Measurements from ENCODE around the gene TFAP2A. TPM values are rescaled to one million over a fixed set of nuclear protein-coding genes. Genes with fewer than 3 reads are reported as not detected.

The TFAP2A gene
- total RNA-seq, 1 donor from 2014 or later, result 0.97 TPM

- DNase-seq (no peak), ATAC-seq (peak; percentile 43)
- intact Hi-C loops (cut with micrococcal nuclease), result loop anchor here (10.0 kb wide), 1 partner anchor 1445 kb away; no protein-coding TSS in a partner anchor
Measured at GRCh38 chr6:10429638-10430427, 15.0 kb upstream of the TFAP2A start.

DNA sequence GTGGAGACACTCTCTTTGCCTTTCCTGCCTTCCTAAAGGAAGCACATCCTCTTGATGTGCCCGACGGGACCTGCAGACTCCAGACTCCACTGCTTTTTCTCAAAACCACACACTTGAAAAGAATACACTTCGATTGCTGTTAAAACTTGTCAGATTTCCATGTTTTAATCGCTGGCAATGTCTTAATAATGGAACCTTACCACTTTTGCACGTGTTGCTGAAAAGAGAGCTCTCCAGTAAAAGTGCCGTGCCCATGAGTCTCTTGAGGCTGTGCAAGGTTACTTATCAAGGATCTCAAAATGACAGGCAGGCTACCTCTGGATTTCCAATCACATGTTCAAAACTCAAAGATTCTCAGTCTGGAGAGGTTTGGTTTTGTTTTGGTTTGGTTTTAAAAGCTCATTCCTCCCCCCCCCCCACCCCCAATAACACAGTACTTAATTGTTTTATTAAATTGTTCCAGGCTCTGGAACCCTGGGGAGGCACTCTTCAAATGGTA, 12.0 kb upstream of the TFAP2A start:
- intact Hi-C loops (cut with micrococcal nuclease), result no loop called here
- ATAC-seq, result no peak
- no peak for DNase-seq

DNA sequence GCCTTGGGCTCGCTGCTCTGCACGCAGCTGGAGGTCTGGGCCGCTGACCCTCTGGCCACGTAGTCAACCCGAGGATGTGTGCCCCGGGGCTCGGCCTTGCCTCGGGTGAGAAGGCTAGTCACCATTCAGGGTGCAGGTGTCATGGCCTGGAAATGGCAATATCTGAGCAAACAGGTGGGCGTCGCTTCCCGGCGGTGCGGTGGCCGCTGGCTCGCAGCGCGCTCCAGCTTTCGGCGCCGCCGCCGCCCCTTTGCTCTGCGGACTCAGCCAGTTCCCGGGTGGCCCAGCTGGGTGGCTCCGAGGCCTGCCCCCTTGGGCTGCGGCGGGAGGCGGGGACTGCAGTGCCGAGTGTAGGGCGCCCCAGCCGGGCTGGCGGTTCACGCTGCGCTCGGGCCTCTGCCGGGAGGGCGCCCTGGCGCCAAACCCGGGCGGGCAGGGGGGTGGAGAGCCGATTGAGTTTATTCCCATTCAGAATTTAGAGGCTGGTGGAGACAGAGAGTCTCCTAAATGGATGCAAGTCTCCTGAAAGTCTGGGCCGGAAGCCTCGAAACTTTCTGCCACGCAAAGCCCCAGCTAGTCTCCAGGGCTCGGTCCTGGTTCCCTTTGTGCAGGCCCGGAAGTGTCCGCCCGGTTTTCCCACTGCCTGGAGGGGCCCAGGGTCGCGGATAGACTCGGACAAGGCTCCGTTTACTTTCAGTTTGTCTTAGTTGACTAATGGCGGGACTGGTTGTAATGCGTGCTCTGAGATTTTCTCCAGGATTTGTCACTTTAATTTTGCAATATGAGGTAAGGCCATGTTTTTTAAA, 11.3 kb upstream of the TFAP2A start:
- intact Hi-C loops (cut with micrococcal nuclease), result no loop called here
- ATAC-seq (peak; percentile 82), DNase-seq (no peak)

- intact Hi-C loops (cut with micrococcal nuclease), result no loop called here
- no peak for DNase-seq
- ATAC-seq, result no peak
Measured at GRCh38 chr6:10425176-10425974, 10.5 kb upstream of the TFAP2A start.

GRCh38 chr6:10424040-10424439, 9.2 kb upstream of the TFAP2A start:
- DNase-seq, result no peak
- intact Hi-C loops (cut with micrococcal nuclease), result no loop called here
- ATAC-seq, result no peak

DNA sequence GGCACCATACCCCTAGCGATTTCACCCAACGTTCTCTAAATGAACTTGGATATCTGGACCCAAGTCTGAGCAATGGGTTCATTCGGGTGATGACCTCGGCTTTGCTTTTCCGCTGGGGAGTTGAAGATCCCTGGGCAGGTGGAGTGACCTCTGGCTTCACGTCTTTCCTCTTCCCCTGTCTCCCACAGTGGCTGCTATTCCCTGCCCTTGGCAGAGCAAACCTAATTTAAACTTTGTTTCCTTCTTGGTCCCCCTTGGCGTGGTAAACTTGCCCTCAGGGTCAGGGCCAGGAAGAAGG, 7.8 kb upstream of the TFAP2A start:
- ATAC-seq, result no peak
- intact Hi-C loops (cut with micrococcal nuclease), result no loop called here
- no peak for DNase-seq

- intact Hi-C loops (cut with micrococcal nuclease), result no loop called here
- DNase-seq (no peak), ATAC-seq (no peak)
Measured at GRCh38 chr6:10421921-10422736, 7.3 kb upstream of the TFAP2A start.

GRCh38 chr6:10421158-10421920, 6.5 kb upstream of the TFAP2A start:
- DNase-seq, result no peak
- ATAC-seq, result no peak
- intact Hi-C loops (cut with micrococcal nuclease), result no loop called here

- intact Hi-C loops (cut with micrococcal nuclease), result no loop called here
- ATAC-seq (no peak), DNase-seq (no peak)
Measured at GRCh38 chr6:10420546-10421157, 5.8 kb upstream of the TFAP2A start.

- intact Hi-C loops (cut with micrococcal nuclease), result no loop called here
- ATAC-seq, result no peak
- DNase-seq, result no peak
Measured at GRCh38 chr6:10419749-10420545, 5.1 kb upstream of the TFAP2A start.

GRCh38 chr6:10418862-10419748, 4.2 kb upstream of the TFAP2A start:
- intact Hi-C loops (cut with micrococcal nuclease), result no loop called here
- DNase-seq, result no peak
- no peak for ATAC-seq

DNA sequence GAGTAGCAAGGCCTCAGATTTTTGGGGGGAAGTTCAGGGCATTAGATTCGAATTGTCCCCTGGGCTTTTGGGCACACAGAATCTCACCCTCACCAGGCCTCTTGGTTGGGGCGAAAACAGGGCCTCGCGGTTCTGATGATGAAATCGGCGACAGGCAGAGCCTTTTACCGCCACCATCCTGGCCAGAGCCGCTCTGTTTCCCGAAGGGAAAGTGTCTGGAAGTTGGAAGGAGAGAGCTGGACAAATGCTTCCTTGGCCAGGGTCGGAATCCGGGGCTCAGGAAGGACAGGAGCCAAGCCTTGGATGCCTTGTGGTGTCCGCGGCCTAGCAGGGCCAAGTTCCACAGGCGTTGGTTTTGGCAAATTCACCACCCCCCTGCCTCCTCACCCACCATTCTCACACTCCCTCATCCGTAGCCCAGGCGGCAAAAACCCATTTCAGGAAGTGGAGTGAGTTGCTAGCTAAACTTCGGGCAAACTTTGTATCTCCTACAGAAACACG, 3.5 kb upstream of the TFAP2A start:
- DNase-seq (no peak), ATAC-seq (no peak)
- intact Hi-C loops (cut with micrococcal nuclease), result no loop called here

- no peak for ATAC-seq
- no peak for DNase-seq
- intact Hi-C loops (cut with micrococcal nuclease), result no loop called here
Measured at GRCh38 chr6:10417681-10418104, 2.8 kb upstream of the TFAP2A start.

- intact Hi-C loops (cut with micrococcal nuclease), result no loop called here
- ATAC-seq (no peak), DNase-seq (no peak)
Measured at GRCh38 chr6:10416863-10417641, 2.2 kb upstream of the TFAP2A start.

DNA sequence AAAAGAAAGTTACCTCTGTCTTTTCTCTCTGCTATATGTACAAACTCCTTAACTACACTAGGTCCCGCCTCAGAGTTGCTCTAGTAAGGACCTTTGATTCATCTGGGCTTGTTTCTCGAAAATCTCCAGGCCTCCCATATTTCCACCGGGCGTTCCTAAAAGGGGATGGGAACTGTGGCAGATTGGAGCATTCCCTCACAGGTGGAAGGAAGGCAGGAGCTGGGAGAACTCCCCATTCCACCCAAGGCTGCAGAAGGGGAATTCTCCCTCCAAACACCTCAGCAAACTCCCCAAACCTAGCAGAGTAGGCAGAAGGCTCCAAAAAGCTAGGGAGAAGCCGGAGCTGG, 1.6 kb upstream of the TFAP2A start:
- DNase-seq (no peak), ATAC-seq (no peak)
- intact Hi-C loops (cut with micrococcal nuclease), result no loop called here
